Trophoblast cell (in vitro differentiated cells and primary cell): ENCODE data around the gene KLHDC1.

ENCODE experiments used
- DNase-seq, 2 donors: peaks; one replicate each; pipeline ENCODE4 v3.0.0-alpha.2; 2016
- H2AFZ ChIP-seq: 2 replicates; pipeline ENCODE4 v1.6.1; 2013; ENCODE audit warnings: low read length, moderate library complexity, mild to moderate bottlenecking; ENCODE audit not compliant: insufficient read depth, poor library complexity
- H2AK5ac ChIP-seq: 2 replicates; pipeline ENCODE4 v1.6.1; 2013; ENCODE audit warnings: mild to moderate bottlenecking, low read length
- H2BK120ac ChIP-seq: 2 replicates; pipeline ENCODE4 v1.6.1; 2013; ENCODE audit warnings: low read length, mild to moderate bottlenecking, moderate library complexity; ENCODE audit not compliant: insufficient read depth, poor library complexity
- H2BK12ac ChIP-seq: 2 replicates; pipeline ENCODE4 v1.6.1; 2013; ENCODE audit warnings: mild to moderate bottlenecking, low read length, moderate library complexity
- H2BK5ac ChIP-seq: 2 replicates; pipeline ENCODE4 v1.6.1; 2013; ENCODE audit warnings: low read length, low read depth, moderate library complexity, mild to moderate bottlenecking; ENCODE audit not compliant: poor library complexity
- H3K14ac ChIP-seq: 2 replicates; pipeline ENCODE4 v1.6.1; 2013; ENCODE audit warnings: mild to moderate bottlenecking, low read length
- H3K18ac ChIP-seq: 2 replicates; pipeline ENCODE4 v1.6.1; 2013; ENCODE audit warnings: mild to moderate bottlenecking, low read length
- H3K23ac ChIP-seq: 2 replicates; pipeline ENCODE4 v1.6.1; 2013; ENCODE audit warnings: low read length
- H3K27ac ChIP-seq: 2 replicates; pipeline ENCODE4 v1.5.1; 2013; ENCODE audit warnings: low read depth, mild to moderate bottlenecking, inconsistent platforms, low read length, moderate library complexity
- H3K27me3 ChIP-seq: 2 replicates; pipeline ENCODE4 v1.6.1; 2013; ENCODE audit warnings: inconsistent platforms, mild to moderate bottlenecking, low read length, moderate library complexity; ENCODE audit not compliant: insufficient read depth
- H3K36me3 ChIP-seq, 2 experiments: 1 replicate in 1 of 2; 2 replicates in 1 of 2; pipeline ENCODE4 v1.6.1; 2013; ENCODE audit warnings: low read length in 2 of 2, mild to moderate bottlenecking in 2 of 2, moderate library complexity in 1 of 2; ENCODE audit not compliant: insufficient read depth in 2 of 2, control insufficient read depth in 1 of 2
- H3K4ac ChIP-seq: 2 replicates; pipeline ENCODE4 v1.6.1; 2013; ENCODE audit warnings: low read depth, mild to moderate bottlenecking, low read length, moderate library complexity
- H3K4me1 ChIP-seq, 2 experiments: 1 replicate in 1 of 2; 2 replicates in 1 of 2; pipeline ENCODE4 v1.6.1; 2013; ENCODE audit warnings: low read length in 2 of 2, mild to moderate bottlenecking in 2 of 2, moderate library complexity in 1 of 2; ENCODE audit not compliant: insufficient read depth in 2 of 2, control insufficient read depth in 1 of 2
- H3K4me2 ChIP-seq: 2 replicates; pipeline ENCODE4 v1.6.1; 2013; ENCODE audit warnings: inconsistent platforms, mild to moderate bottlenecking, low read length, moderate library complexity
- H3K4me3 ChIP-seq: 2 replicates; pipeline ENCODE4 v1.5.1; 2013; ENCODE audit warnings: mild to moderate bottlenecking, low read depth, low read length, inconsistent platforms
- H3K79me1 ChIP-seq: one replicate; pipeline ENCODE4 v1.6.1; 2013; ENCODE audit warnings: low read length
- H3K79me2 ChIP-seq: 2 replicates; pipeline ENCODE4 v1.6.1; 2013; ENCODE audit warnings: low read length, mild to moderate bottlenecking; ENCODE audit not compliant: control insufficient read depth, insufficient read depth, poor library complexity
- H3K9ac ChIP-seq: 2 replicates; pipeline ENCODE4 v1.6.1; 2013; ENCODE audit warnings: mild to moderate bottlenecking, low read length
- H3K9me3 ChIP-seq: 2 replicates; pipeline ENCODE4 v1.6.1; 2013; ENCODE audit warnings: low read depth, mild to moderate bottlenecking, control low read depth, inconsistent platforms, low read length; ENCODE audit not compliant: insufficient read depth
- H4K12ac ChIP-seq: 2 replicates; pipeline ENCODE4 v1.6.1; 2013; ENCODE audit warnings: low read depth, mild to moderate bottlenecking, low read length, moderate library complexity
- H4K8ac ChIP-seq: 2 replicates; pipeline ENCODE4 v1.6.1; 2013; ENCODE audit warnings: low read depth, mild to moderate bottlenecking, low read length, moderate library complexity
- H4K91ac ChIP-seq: one replicate; pipeline ENCODE4 v1.6.1; 2013; ENCODE audit warnings: low read depth, mild to moderate bottlenecking, low read length, moderate library complexity
- WGBS: extraction: QIAGEN DNeasy Blood & Tissue Kit; methylation state at CpG from one replicate; pipeline ENCODE4 v1.1.7; 2013; ENCODE audit warnings: missing lambda C conversion rate; ENCODE audit not compliant: insufficient read length, insufficient coverage; ENCODE audit errors: extremely low coverage; 5-methylcytosine and 5-hydroxymethylcytosine counted together

KLHDC1 gene

GRCh38 chr14:49755378-49755777 lies 62.5 kb downstream of the KLHDC1 start:
- no peaks in the 10 kb centered on the region for H3K79me1 ChIP-seq
- no peak overlapping the region for H3K9ac ChIP-seq
- no peak overlapping the region for H3K4ac ChIP-seq
- H3K18ac ChIP-seq: no peak overlapping the region
- no peak overlapping the region for H3K23ac ChIP-seq
- H2AK5ac ChIP-seq: no peak overlapping the region
- no peak overlapping the region for H3K4me2 ChIP-seq
- DNase-seq: no peak
- H4K12ac ChIP-seq: no peak overlapping the region
- no peak overlapping the region for H3K27ac ChIP-seq
- no peaks in the 10 kb centered on the region for H3K36me3 ChIP-seq
- H2BK120ac ChIP-seq: no peak overlapping the region
- H3K4me3 ChIP-seq: no peak overlapping the region
- no CpG with 5 or more reads among the region's 3 CpGs for WGBS
- H4K91ac ChIP-seq: no peak overlapping the region
- H3K27me3 ChIP-seq: no peaks in the 10 kb centered on the region
- H2BK12ac ChIP-seq: no peak overlapping the region
- H2BK5ac ChIP-seq: no peak overlapping the region
- no peaks in the 10 kb centered on the region for H3K4me1 ChIP-seq
- no peak overlapping the region for H4K8ac ChIP-seq
- H3K9me3 ChIP-seq: no peaks in the 10 kb centered on the region
- no peak overlapping the region for H3K14ac ChIP-seq
- H2AFZ ChIP-seq: no peak overlapping the region
- H3K79me2 ChIP-seq: no peaks in the 10 kb centered on the region

DNA sequence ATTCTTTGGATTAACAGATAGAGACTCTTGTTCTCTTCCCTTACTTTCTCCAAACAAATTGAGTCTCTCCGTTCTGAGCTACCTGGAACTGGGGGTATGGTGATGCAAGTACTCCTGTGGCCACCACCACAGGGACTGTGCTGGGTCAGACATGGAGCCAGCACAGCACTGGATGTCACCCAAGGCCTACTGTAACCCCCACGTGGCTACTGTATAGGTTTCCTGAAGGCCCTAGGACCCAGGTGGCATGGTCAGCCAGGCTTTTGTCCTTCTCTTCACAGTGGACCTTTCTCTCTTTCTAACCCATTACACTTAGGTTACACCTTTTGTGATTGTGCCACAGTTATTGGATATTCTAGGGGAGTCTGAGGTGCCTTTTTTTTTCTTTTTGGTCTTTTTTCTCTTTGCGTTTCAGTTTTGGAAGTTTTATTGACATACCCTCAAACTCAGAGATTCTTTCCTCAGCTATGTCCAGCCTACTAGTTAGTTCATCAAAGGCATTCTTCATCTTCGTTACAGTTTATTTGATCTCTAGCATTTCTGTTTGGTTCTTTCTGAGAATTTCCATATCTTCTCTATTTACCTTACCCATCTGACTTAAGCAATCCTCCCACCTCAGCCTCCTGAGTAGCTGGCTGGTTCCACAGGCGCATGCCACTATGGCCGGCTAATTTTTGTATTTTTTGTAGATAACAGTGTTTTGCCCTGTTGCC lies 69.1 kb downstream of the KLHDC1 start:
- Histone ChIP-seq H3K4me3 (no peak overlapping the region), H2BK12ac (no peak overlapping the region), H3K14ac (no peak overlapping the region), H3K79me1 (no peaks in the 10 kb centered on the region), H3K79me2 (no peaks in the 10 kb centered on the region), H3K36me3 (no peaks in the 10 kb centered on the region), H3K27ac (no peak overlapping the region), H3K18ac (no peak overlapping the region), H4K12ac (no peak overlapping the region), H2AK5ac (no peak overlapping the region), H4K91ac (no peak overlapping the region), H3K4me2 (no peak overlapping the region), H2BK120ac (no peak overlapping the region), H3K4me1 (no peaks in the 10 kb centered on the region), H2BK5ac (no peak overlapping the region), H3K4ac (no peak overlapping the region), H3K23ac (no peak overlapping the region), H4K8ac (no peak overlapping the region), H3K27me3 (no peaks in the 10 kb centered on the region), H2AFZ (no peak overlapping the region), H3K9me3 (no peaks in the 10 kb centered on the region), H3K9ac (no peak overlapping the region)
- no CpG with 5 or more reads among the region's 6 CpGs for WGBS
- peak in 1 of 2 donors; percentile 51 for DNase-seq

- Histone ChIP-seq H3K9me3 (no peaks in the 10 kb centered on the region), H2BK120ac (no peak overlapping the region), H2AFZ (no peak overlapping the region), H3K4me3 (no peak overlapping the region), H3K9ac (no peak overlapping the region), H3K4me1 (peaks cover 6 to 10% of the 10 kb centered on the region in 2 experiments), H3K4me2 (peak overlapping the region; percentile 92), H3K18ac (no peak overlapping the region), H4K91ac (no peak overlapping the region), H3K4ac (no peak overlapping the region), H3K23ac (no peak overlapping the region), H2BK5ac (no peak overlapping the region), H3K36me3 (no peaks in the 10 kb centered on the region), H3K79me1 (peaks cover 11% of the 10 kb centered on the region), H4K12ac (peak overlapping the region; percentile 26), H4K8ac (peak overlapping the region; percentile 63), H3K27ac (no peak overlapping the region), H3K14ac (no peak overlapping the region), H2AK5ac (no peak overlapping the region), H2BK12ac (no peak overlapping the region), H3K79me2 (peaks cover 11% of the 10 kb centered on the region), H3K27me3 (no peaks in the 10 kb centered on the region)
- DNase-seq: no peak
- no CpG with 5 or more reads among the region's 10 CpGs for WGBS
Observed at GRCh38 chr14:49766839-49767238, 73.9 kb downstream of the KLHDC1 start.

- no peak overlapping the region for H3K9ac ChIP-seq
- H2BK5ac ChIP-seq: peak overlapping the region; percentile 98
- H3K23ac ChIP-seq: no peak overlapping the region
- no peaks in the 10 kb centered on the region for H3K27me3 ChIP-seq
- peak overlapping the region; percentile 98 for H3K14ac ChIP-seq
- peak overlapping the region; percentile 92 for H2AFZ ChIP-seq
- peaks cover 11% of the 10 kb centered on the region for H3K79me1 ChIP-seq
- peaks cover 11% of the 10 kb centered on the region for H3K79me2 ChIP-seq
- no peaks in the 10 kb centered on the region for H3K9me3 ChIP-seq
- peak overlapping the region; percentile 92 for H3K4me2 ChIP-seq
- no peak overlapping the region for H2AK5ac ChIP-seq
- peak overlapping the region; percentile 98 for H3K27ac ChIP-seq
- peak overlapping the region; percentile 91 for H3K4me3 ChIP-seq
- DNase-seq: no peak
- no peaks in the 10 kb centered on the region for H3K36me3 ChIP-seq
- no peak overlapping the region for H2BK12ac ChIP-seq
- H2BK120ac ChIP-seq: peak overlapping the region; percentile 94
- peak overlapping the region; percentile 83 for H3K4ac ChIP-seq
- H3K4me1 ChIP-seq: peaks cover 6 to 10% of the 10 kb centered on the region in 2 experiments
- peak overlapping the region; percentile 97 for H3K18ac ChIP-seq
- peak overlapping the region; percentile 97 for H4K12ac ChIP-seq
- peak overlapping the region; percentile 77 for H4K91ac ChIP-seq
- WGBS: no CpG with 5 or more reads among the region's 9 CpGs
- peak overlapping the region; percentile 80 for H4K8ac ChIP-seq
Observed at GRCh38 chr14:49767270-49767570, 74.3 kb downstream of the KLHDC1 start.
